ENCODE measurements around the gene GALT.

The GALT gene

DNA sequence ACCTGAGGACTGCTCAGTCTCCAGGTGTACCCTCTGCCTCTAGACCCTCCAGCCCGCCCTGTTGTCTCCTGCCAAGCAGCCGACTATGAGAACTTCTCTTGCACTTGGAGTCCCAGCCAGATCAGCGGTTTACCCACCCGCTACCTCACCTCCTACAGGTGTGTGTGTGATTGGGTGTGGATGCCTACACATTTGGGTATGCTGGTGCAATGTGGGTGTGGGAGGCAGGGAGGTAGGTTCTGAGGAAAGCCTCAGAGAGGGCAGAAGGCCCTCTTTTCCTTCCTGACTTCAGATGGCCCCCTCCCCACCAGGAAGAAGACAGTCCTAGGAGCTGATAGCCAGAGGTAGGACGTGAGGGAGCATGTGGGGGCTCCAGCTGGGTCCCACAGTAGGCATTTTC, 10.5 kb downstream of the GALT start:
- H3K9ac ChIP-seq (ENCODE audit: low read length): no peak overlapping the region
- no peak overlapping the region for H4K5ac ChIP-seq (ENCODE audit: low read length)
- no peaks in the 10 kb centered on the region for H3K79me1 ChIP-seq (ENCODE audit: low read length)
- no peak overlapping the region for H3K18ac ChIP-seq (ENCODE audit: low read length)
- no peak overlapping the region for H4K8ac ChIP-seq (ENCODE audit: low read depth, low read length)
- no peak overlapping the region for H3K56ac ChIP-seq (ENCODE audit: low read length)
- H2AK5ac ChIP-seq (ENCODE audit: low read length): no peak overlapping the region
- H2BK15ac ChIP-seq (replicated peaks; ENCODE audit: low read depth): no peak overlapping the region
- H3K4ac ChIP-seq (ENCODE audit: low read depth, low read length): no peak overlapping the region
- H3K27ac ChIP-seq (ENCODE audit: low read depth, low read length): no peak overlapping the region
- H2BK5ac ChIP-seq (ENCODE audit: low read length): no peak overlapping the region
- no peaks in the 10 kb centered on the region for H3K79me2 ChIP-seq (ENCODE audit: control insufficient read depth, insufficient read depth, low read length)
- H3K4me1 ChIP-seq (ENCODE audit: control insufficient read depth, low read depth, low read length): peaks cover 22% of the 10 kb centered on the region
- H2BK120ac ChIP-seq (ENCODE audit: low read depth, low read length): no peak overlapping the region
- no CpG with 5 or more reads among the region's 5 CpGs for WGBS (ENCODE audit: extremely low coverage, insufficient coverage, low lambda C conversion rate)
- H3K27me3 ChIP-seq (ENCODE audit: insufficient read depth, low read length, poor library complexity): no peaks in the 10 kb centered on the region
- no peak overlapping the region for H3K4me2 ChIP-seq (ENCODE audit: low read length)
- H3K36me3 ChIP-seq (ENCODE audit: control insufficient read depth, insufficient read depth, low read length): no peaks in the 10 kb centered on the region
- no peak overlapping the region for H3K4me3 ChIP-seq (ENCODE audit: low read length)
- no peak for DNase-seq
- no peak overlapping the region for H3K23ac ChIP-seq (ENCODE audit: low read length)

DNA sequence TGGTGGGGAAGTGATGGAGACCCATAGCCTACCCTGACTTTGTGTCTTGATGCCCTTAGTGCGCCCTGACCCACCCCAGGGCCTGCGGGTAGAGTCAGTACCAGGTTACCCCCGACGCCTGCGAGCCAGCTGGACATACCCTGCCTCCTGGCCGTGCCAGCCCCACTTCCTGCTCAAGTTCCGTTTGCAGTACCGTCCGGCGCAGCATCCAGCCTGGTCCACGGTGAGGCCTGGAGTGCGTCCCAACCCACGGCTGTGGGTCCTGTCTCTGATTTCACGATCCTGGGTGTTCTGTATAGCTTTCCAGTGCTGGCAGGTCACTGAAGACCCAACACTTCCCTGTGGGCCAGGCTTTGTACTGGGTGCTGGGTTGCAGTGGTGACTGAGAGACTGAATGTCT, 12.0 kb downstream of the GALT start:
- no CpG with 5 or more reads among the region's 14 CpGs for WGBS (ENCODE audit: extremely low coverage, insufficient coverage, low lambda C conversion rate)
- Histone ChIP-seq H2BK5ac (ENCODE audit: low read length) (no peak overlapping the region), H3K27me3 (ENCODE audit: insufficient read depth, low read length, poor library complexity) (no peaks in the 10 kb centered on the region), H3K18ac (ENCODE audit: low read length) (no peak overlapping the region), H2AK5ac (ENCODE audit: low read length) (no peak overlapping the region), H3K79me2 (ENCODE audit: control insufficient read depth, insufficient read depth, low read length) (no peaks in the 10 kb centered on the region), H3K56ac (ENCODE audit: low read length) (no peak overlapping the region), H4K5ac (ENCODE audit: low read length) (no peak overlapping the region), H3K4me1 (ENCODE audit: control insufficient read depth, low read depth, low read length) (peaks cover 12% of the 10 kb centered on the region), H3K23ac (ENCODE audit: low read length) (no peak overlapping the region), H2BK120ac (ENCODE audit: low read depth, low read length) (no peak overlapping the region), H3K9ac (ENCODE audit: low read length) (no peak overlapping the region), H3K4me2 (ENCODE audit: low read length) (no peak overlapping the region), H3K79me1 (ENCODE audit: low read length) (no peaks in the 10 kb centered on the region), H3K27ac (ENCODE audit: low read depth, low read length) (no peak overlapping the region), H2BK15ac (replicated peaks; ENCODE audit: low read depth) (no peak overlapping the region), H3K36me3 (ENCODE audit: control insufficient read depth, insufficient read depth, low read length) (no peaks in the 10 kb centered on the region), H3K4me3 (ENCODE audit: low read length) (no peak overlapping the region), H3K4ac (ENCODE audit: low read depth, low read length) (no peak overlapping the region), H4K8ac (ENCODE audit: low read depth, low read length) (no peak overlapping the region)
- no peak for DNase-seq

DNA sequence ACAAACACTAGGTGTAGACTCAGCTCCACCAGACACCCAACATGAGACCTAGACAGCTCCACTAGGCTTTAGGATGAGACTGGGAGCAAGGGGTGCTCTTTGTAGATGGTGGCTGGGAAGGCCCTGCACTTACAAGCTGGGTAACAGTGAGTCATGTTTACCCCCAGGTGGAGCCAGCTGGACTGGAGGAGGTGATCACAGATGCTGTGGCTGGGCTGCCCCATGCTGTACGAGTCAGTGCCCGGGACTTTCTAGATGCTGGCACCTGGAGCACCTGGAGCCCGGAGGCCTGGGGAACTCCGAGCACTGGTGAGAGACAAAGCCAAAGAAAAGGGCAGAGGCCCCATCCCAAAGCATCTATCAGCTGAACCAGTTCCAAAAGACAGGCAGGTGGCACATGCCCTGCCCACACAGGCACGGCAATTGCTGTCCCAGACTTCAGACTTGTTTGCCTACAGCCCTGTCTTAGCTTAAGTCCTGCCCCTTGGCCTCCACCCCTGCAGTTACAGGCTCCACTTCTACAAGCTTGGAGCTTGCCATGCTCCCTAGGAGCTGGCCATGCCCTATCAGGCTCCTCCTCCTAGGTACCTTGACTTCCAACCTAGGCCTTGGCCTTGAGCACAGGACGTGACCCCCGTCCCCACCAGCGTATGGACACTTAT, 13.2 kb downstream of the GALT start:
- Histone ChIP-seq H4K5ac (ENCODE audit: low read length) (no peak overlapping the region), H3K4me3 (ENCODE audit: low read length) (no peak overlapping the region), H3K9ac (ENCODE audit: low read length) (no peak overlapping the region), H2BK15ac (replicated peaks; ENCODE audit: low read depth) (no peak overlapping the region), H3K36me3 (ENCODE audit: control insufficient read depth, insufficient read depth, low read length) (no peaks in the 10 kb centered on the region), H3K23ac (ENCODE audit: low read length) (no peak overlapping the region), H3K27ac (ENCODE audit: low read depth, low read length) (no peak overlapping the region), H3K79me2 (ENCODE audit: control insufficient read depth, insufficient read depth, low read length) (no peaks in the 10 kb centered on the region), H3K18ac (ENCODE audit: low read length) (no peak overlapping the region), H4K8ac (ENCODE audit: low read depth, low read length) (no peak overlapping the region), H3K4me2 (ENCODE audit: low read length) (no peak overlapping the region), H2BK5ac (ENCODE audit: low read length) (no peak overlapping the region), H2AK5ac (ENCODE audit: low read length) (no peak overlapping the region), H3K56ac (ENCODE audit: low read length) (no peak overlapping the region), H3K27me3 (ENCODE audit: insufficient read depth, low read length, poor library complexity) (no peaks in the 10 kb centered on the region), H3K4me1 (ENCODE audit: control insufficient read depth, low read depth, low read length) (peaks cover 3% of the 10 kb centered on the region), H2BK120ac (ENCODE audit: low read depth, low read length) (no peak overlapping the region), H3K79me1 (ENCODE audit: low read length) (no peaks in the 10 kb centered on the region), H3K4ac (ENCODE audit: low read depth, low read length) (no peak overlapping the region)
- whole genome bisulfite sequencing (ENCODE audit: extremely low coverage, insufficient coverage, low lambda C conversion rate): no CpG with 5 or more reads among the region's 8 CpGs
- DNase-seq: no peak

DNA sequence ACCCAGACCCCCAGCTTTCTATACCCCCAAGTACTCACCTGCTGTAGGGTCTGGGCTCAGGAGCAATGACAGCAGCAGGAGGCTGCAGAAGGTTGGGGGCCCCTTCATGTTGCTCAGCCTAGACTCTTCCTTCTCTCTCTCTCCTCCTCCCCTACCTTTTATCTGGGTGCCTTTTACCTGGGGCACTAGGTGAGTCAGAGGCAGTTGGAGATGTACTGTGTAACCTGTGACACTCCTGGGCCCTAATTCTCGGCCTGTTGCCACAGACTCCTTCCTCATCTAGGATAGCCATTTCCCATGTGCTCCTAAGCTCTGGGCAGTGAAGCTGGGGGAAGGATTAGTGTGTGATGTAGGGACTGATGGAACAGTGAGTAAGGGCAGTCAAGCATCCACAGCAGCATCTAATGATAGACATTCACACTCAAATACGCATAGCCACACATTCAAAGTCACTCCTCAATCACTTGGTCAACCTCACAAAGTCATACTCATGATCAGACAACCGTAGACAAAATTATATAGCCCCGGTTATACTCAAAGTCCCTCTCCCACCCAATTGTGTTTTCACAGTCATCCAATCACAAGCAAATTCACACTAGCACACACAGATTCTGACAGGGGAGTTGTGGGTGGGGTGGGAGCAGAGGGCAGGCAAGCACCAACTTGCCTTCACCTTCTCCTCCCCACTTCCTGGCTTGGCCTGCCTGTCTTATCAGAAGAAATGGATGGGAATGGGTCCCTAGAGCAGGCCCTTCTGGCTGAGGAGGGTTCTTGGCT, 16.2 kb downstream of the GALT start, which contains the start of gene CCL27:
TSS of gene CCL27 (minus strand) at position 132 of the 777 bp plus-strand sequence. CDS start at position 108, 24 bp downstream.
- Histone ChIP-seq H3K4ac (ENCODE audit: low read depth, low read length) (no peak within 1 kb of the TSS), H3K4me2 (ENCODE audit: low read length) (no peak within 1 kb of the TSS), H3K4me3 (ENCODE audit: low read length) (no peak within 1 kb of the TSS), H2BK15ac (replicated peaks; ENCODE audit: low read depth) (no peak within 1 kb of the TSS), H3K27me3 (ENCODE audit: insufficient read depth, low read length, poor library complexity) (no peaks in the 10 kb centered on the region), H2BK120ac (ENCODE audit: low read depth, low read length) (no peak within 1 kb of the TSS), H3K79me1 (ENCODE audit: low read length) (peaks cover 1% of the 10 kb centered on the region), H4K8ac (ENCODE audit: low read depth, low read length) (no peak within 1 kb of the TSS), H3K9ac (ENCODE audit: low read length) (no peak within 1 kb of the TSS), H3K4me1 (ENCODE audit: control insufficient read depth, low read depth, low read length) (no peaks in the 10 kb centered on the region), H3K36me3 (ENCODE audit: control insufficient read depth, insufficient read depth, low read length) (no peaks in the 10 kb centered on the region), H3K18ac (ENCODE audit: low read length) (no peak within 1 kb of the TSS), H4K5ac (ENCODE audit: low read length) (no peak within 1 kb of the TSS), H2BK5ac (ENCODE audit: low read length) (no peak within 1 kb of the TSS), H3K23ac (ENCODE audit: low read length) (no peak within 1 kb of the TSS), H3K79me2 (ENCODE audit: control insufficient read depth, insufficient read depth, low read length) (no peaks in the 10 kb centered on the region), H2AK5ac (ENCODE audit: low read length) (no peak within 1 kb of the TSS), H3K27ac (ENCODE audit: low read depth, low read length) (no peak within 1 kb of the TSS), H3K56ac (ENCODE audit: low read length) (no peak within 1 kb of the TSS)
- WGBS (ENCODE audit: extremely low coverage, insufficient coverage, low lambda C conversion rate): no CpG with 5 or more reads among the region's 4 CpGs
- no peak for DNase-seq

DNA sequence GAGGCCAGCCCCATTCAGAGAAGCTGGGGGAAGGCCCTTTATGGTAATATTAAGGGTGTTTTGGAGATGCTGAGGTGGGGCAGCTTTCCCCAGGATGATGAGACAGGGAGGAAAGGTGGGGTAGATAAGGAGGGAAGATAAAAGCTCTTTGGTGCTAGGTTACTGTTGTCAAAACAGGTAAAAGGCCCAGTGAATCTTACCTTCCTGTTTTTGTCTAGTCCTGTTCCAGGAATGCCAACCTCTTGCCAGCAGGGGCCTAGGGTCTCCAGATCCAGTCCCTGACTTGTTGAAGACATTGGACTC, 16.8 kb downstream of the GALT start:
- Histone ChIP-seq H3K4me1 (ENCODE audit: control insufficient read depth, low read depth, low read length) (no peaks in the 10 kb centered on the region), H3K4me3 (ENCODE audit: low read length) (no peak overlapping the region), H3K23ac (ENCODE audit: low read length) (no peak overlapping the region), H3K56ac (ENCODE audit: low read length) (no peak overlapping the region), H3K79me2 (ENCODE audit: control insufficient read depth, insufficient read depth, low read length) (no peaks in the 10 kb centered on the region), H4K5ac (ENCODE audit: low read length) (no peak overlapping the region), H3K27me3 (ENCODE audit: insufficient read depth, low read length, poor library complexity) (no peaks in the 10 kb centered on the region), H3K36me3 (ENCODE audit: control insufficient read depth, insufficient read depth, low read length) (no peaks in the 10 kb centered on the region), H3K4ac (ENCODE audit: low read depth, low read length) (no peak overlapping the region), H3K18ac (ENCODE audit: low read length) (no peak overlapping the region), H3K9ac (ENCODE audit: low read length) (no peak overlapping the region), H2AK5ac (ENCODE audit: low read length) (no peak overlapping the region), H2BK120ac (ENCODE audit: low read depth, low read length) (no peak overlapping the region), H3K27ac (ENCODE audit: low read depth, low read length) (no peak overlapping the region), H3K79me1 (ENCODE audit: low read length) (peaks cover 1% of the 10 kb centered on the region), H4K8ac (ENCODE audit: low read depth, low read length) (no peak overlapping the region), H3K4me2 (ENCODE audit: low read length) (no peak overlapping the region), H2BK15ac (replicated peaks; ENCODE audit: low read depth) (no peak overlapping the region), H2BK5ac (ENCODE audit: low read length) (no peak overlapping the region)
- DNase-seq: no peak

Measured in mesendoderm (in vitro differentiated cells).